ENCODE results near the gene NAALADL2.

GRCh38 chr3:175020101-175020500 lies 161.0 kb downstream of the NAALADL2 start:
- TF ChIP-seq, protein P1, sequence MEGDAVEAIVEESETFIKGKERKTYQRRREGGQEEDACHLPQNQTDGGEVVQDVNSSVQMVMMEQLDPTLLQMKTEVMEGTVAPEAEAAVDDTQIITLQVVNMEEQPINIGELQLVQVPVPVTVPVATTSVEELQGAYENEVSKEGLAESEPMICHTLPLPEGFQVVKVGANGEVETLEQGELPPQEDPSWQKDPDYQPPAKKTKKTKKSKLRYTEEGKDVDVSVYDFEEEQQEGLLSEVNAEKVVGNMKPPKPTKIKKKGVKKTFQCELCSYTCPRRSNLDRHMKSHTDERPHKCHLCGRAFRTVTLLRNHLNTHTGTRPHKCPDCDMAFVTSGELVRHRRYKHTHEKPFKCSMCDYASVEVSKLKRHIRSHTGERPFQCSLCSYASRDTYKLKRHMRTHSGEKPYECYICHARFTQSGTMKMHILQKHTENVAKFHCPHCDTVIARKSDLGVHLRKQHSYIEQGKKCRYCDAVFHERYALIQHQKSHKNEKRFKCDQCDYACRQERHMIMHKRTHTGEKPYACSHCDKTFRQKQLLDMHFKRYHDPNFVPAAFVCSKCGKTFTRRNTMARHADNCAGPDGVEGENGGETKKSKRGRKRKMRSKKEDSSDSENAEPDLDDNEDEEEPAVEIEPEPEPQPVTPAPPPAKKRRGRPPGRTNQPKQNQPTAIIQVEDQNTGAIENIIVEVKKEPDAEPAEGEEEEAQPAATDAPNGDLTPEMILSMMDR (conservative IDR thresholded peaks at IDR 0.05; ENCODE audit: low read depth, low read length) = no peak
- TF ChIP-seq EZH2 (IDR thresholded peaks at IDR 0.05; ENCODE audit: low read length, unreplicated experiment) = no peak
